Skeletal muscle satellite cell (primary cell): ENCODE measurements around the gene JADE2.
A peak's percentile ranks its signal among the peaks of the same experiment; 100 is the strongest.
"Not testable (repeated sequence)": the region's sequence is repeated elsewhere in the genome, so short reads cannot be mapped to it uniquely, and the experiment has no call there.

Source experiments
- H3K27me3 ChIP-seq: 2 replicates; pipeline ENCODE4 v1.7.0; 2013; ENCODE audit warnings: low read length; ENCODE audit not compliant: control insufficient read depth, insufficient read depth
- H3K36me3 ChIP-seq: 2 replicates; pipeline ENCODE4 v1.7.0; 2013; ENCODE audit warnings: mild to moderate bottlenecking, control low read depth, low read length; ENCODE audit not compliant: insufficient read depth
- H3K4me1 ChIP-seq: 2 replicates; pipeline ENCODE4 v1.7.0; 2013; ENCODE audit warnings: low read length; ENCODE audit not compliant: control insufficient read depth, insufficient read depth
- H3K4me2 ChIP-seq: 2 replicates; pipeline ENCODE4 v1.7.0; 2013; ENCODE audit warnings: mild to moderate bottlenecking, low read length
- H3K4me3 ChIP-seq: 2 replicates; pipeline ENCODE4 v1.7.0; 2013; ENCODE audit warnings: low read length
- H3K9ac ChIP-seq: 2 replicates; pipeline ENCODE4 v1.7.0; 2013; ENCODE audit warnings: mild to moderate bottlenecking, low read depth, low read length, moderate library complexity
- H3K9me3 ChIP-seq: replicated peaks from 2 replicates; pipeline ENCODE4 v1.7.0; 2013; ENCODE audit warnings: mild to moderate bottlenecking, control low read depth, low read length

The JADE2 gene

GRCh38 chr5:134586866-134587524 lies 61.5 kb downstream of the JADE2 start:
- H3K36me3 ChIP-seq, result no peaks in the 10 kb centered on the region
- peak overlapping the region; percentile 52 for H3K4me2 ChIP-seq
- peaks cover 3% of the 10 kb centered on the region for H3K4me1 ChIP-seq
- H3K27me3 ChIP-seq, result no peaks in the 10 kb centered on the region
- H3K9ac ChIP-seq, result no peak overlapping the region
- H3K4me3 ChIP-seq, result peak overlapping the region; percentile 29
- H3K9me3 ChIP-seq, result no peaks in the 10 kb centered on the region

- no peaks in the 10 kb centered on the region for H3K27me3 ChIP-seq
- no peaks in the 10 kb centered on the region for H3K36me3 ChIP-seq
- no peak overlapping the region for H3K4me2 ChIP-seq
- H3K9ac ChIP-seq, result no peak overlapping the region
- peaks cover 13% of the 10 kb centered on the region for H3K4me1 ChIP-seq
- no peak overlapping the region for H3K4me3 ChIP-seq
- H3K9me3 ChIP-seq, result no peaks in the 10 kb centered on the region
Measured at GRCh38 chr5:134590992-134591659, 65.7 kb downstream of the JADE2 start.

GRCh38 chr5:134592141-134592746 lies 66.8 kb downstream of the JADE2 start:
- Histone ChIP-seq H3K4me3 (no peak overlapping the region), H3K4me2 (no peak overlapping the region), H3K9me3 (no peaks in the 10 kb centered on the region), H3K9ac (no peak overlapping the region), H3K36me3 (no peaks in the 10 kb centered on the region), H3K27me3 (no peaks in the 10 kb centered on the region), H3K4me1 (peaks cover 10% of the 10 kb centered on the region)

GRCh38 chr5:134594336-134594735 lies 68.9 kb downstream of the JADE2 start:
- H3K4me2 ChIP-seq, result no peak overlapping the region
- no peak overlapping the region for H3K4me3 ChIP-seq
- H3K9me3 ChIP-seq, result no peaks in the 10 kb centered on the region
- no peaks in the 10 kb centered on the region for H3K27me3 ChIP-seq
- no peaks in the 10 kb centered on the region for H3K36me3 ChIP-seq
- H3K4me1 ChIP-seq, result peaks cover 10% of the 10 kb centered on the region
- no peak overlapping the region for H3K9ac ChIP-seq

- Histone ChIP-seq H3K4me1 (peaks cover 10% of the 10 kb centered on the region), H3K36me3 (no peaks in the 10 kb centered on the region), H3K9ac (no peak overlapping the region), H3K27me3 (no peaks in the 10 kb centered on the region), H3K4me3 (no peak overlapping the region), H3K4me2 (no peak overlapping the region), H3K9me3 (no peaks in the 10 kb centered on the region)
Measured at GRCh38 chr5:134594797-134595457, 69.5 kb downstream of the JADE2 start.

DNA sequence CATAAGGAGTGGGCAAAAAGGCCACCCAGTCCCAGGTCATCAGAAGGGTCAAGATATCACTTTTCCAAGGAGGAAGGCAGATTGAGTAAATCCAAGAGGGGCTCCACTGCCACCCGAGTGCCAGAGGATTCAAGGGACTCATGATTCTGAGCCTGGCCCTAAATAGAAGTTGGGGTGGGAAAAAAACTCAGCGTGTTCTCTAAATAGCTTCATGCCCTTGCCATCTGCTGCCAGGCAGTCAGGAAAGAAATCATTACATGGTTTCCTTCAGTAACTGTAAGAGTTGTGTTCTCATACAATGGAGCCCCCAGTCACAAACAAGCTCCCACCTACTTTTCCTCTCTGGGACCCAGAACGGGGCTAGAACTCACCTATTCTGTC lies 70.0 kb downstream of the JADE2 start:
- H3K9me3 ChIP-seq, result no peaks in the 10 kb centered on the region
- H3K36me3 ChIP-seq, result no peaks in the 10 kb centered on the region
- no peaks in the 10 kb centered on the region for H3K27me3 ChIP-seq
- no peak overlapping the region for H3K9ac ChIP-seq
- no peak overlapping the region for H3K4me3 ChIP-seq
- no peak overlapping the region for H3K4me2 ChIP-seq
- peaks cover 11% of the 10 kb centered on the region for H3K4me1 ChIP-seq

- H3K4me2 ChIP-seq, H3K27me3 ChIP-seq, H3K9me3 ChIP-seq, H3K4me1 ChIP-seq, H3K4me3 ChIP-seq, H3K9ac ChIP-seq: not testable (repeated sequence)
- H3K36me3 ChIP-seq, result peaks cover 17% of the 10 kb centered on the region
Measured at GRCh38 chr5:134599820-134600219, 74.3 kb downstream of the JADE2 start.

- no peaks in the 10 kb centered on the region for H3K27me3 ChIP-seq
Measured at GRCh38 chr5:134600600-134600999, 75.1 kb downstream of the JADE2 start.

DNA sequence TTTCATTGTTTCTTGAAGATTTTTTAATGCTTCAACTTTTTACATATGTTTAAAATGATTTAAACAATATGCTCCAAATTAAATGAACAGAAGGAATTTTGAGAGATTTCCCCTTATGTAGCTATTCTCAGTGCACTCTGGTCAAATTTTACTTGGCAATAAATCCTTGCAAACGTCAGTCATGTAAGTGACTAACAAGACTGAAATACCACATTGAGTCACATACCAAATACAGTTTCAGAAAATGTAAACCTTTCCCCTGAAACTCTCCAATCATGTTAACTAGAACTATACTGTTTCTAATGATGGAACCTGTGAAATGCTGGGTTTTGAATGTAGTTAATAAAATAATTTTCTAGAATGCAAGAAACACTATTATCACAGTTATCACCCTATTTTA lies 77.6 kb downstream of the JADE2 start:
- H3K4me2 ChIP-seq, result no peak overlapping the region
- no peak overlapping the region for H3K9ac ChIP-seq
- H3K36me3 ChIP-seq, result peaks cover 41% of the 10 kb centered on the region
- H3K27me3 ChIP-seq, result no peaks in the 10 kb centered on the region
- peaks cover 8% of the 10 kb centered on the region for H3K4me1 ChIP-seq
- H3K4me3 ChIP-seq, result no peak overlapping the region
- no peaks in the 10 kb centered on the region for H3K9me3 ChIP-seq

More at GRCh38 chr5:134600600-134600999, 75.1 kb downstream of the JADE2 start:
- Histone ChIP-seq H3K4me1 (peaks cover 8% of the 10 kb centered on the region), H3K4me3 (no peak overlapping the region), H3K4me2 (no peak overlapping the region), H3K36me3 (peaks cover 23% of the 10 kb centered on the region), H3K9ac (no peak overlapping the region), H3K9me3 (no peaks in the 10 kb centered on the region)

DNA sequence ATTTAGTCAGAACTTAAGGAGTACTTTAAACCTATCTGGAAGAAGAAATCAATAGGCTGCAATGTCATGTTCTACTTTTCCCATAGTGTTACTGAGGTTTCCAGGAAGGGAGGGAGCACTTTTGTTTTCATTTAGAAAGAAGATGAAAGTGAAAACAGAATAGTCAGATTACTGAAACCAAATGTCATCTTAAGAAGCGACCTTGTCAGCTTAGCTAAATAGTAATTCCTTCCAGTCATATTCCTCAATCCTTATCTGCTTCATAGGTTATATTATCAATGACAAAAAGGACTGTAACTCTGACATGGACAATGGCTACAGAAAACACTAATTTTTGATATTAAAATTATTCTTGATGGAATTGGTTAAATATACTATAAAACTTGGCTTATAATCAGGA lies 79.4 kb downstream of the JADE2 start:
- no peak overlapping the region for H3K4me2 ChIP-seq
- no peak overlapping the region for H3K9ac ChIP-seq
- H3K4me3 ChIP-seq, result no peak overlapping the region
- H3K27me3 ChIP-seq, result no peaks in the 10 kb centered on the region
- no peaks in the 10 kb centered on the region for H3K9me3 ChIP-seq
- peaks cover 56% of the 10 kb centered on the region for H3K36me3 ChIP-seq
- peaks cover 8% of the 10 kb centered on the region for H3K4me1 ChIP-seq

- Histone ChIP-seq H3K4me3 (no peak overlapping the region), H3K4me1 (peaks cover 2% of the 10 kb centered on the region), H3K4me2 (no peak overlapping the region), H3K36me3 (peaks cover 60% of the 10 kb centered on the region), H3K9me3 (no peaks in the 10 kb centered on the region), H3K27me3 (no peaks in the 10 kb centered on the region), H3K9ac (no peak overlapping the region)
Measured at GRCh38 chr5:134606726-134607125, 81.3 kb downstream of the JADE2 start.
